Uterus (tissue), 4 donors: ENCODE measurements around the gene MRFAP1. TPM values are rescaled to one million over a fixed set of nuclear protein-coding genes. Genes with fewer than 3 reads are reported as not detected.

Experiments used
- DNase-seq, 2 donors: peaks; one replicate each; pipeline ENCODE4 v3.0.0-alpha.2; 2019 to 2020
- H3K27ac ChIP-seq, 2 donors: fragments of 200-600 bp; sonication (generic); 1 replicate in 1 of 2; 2 replicates in 1 of 2; pipeline ENCODE4 v1.5.1; 2016 to 2018
- H3K27me3 ChIP-seq, 2 donors: fragments of 200-600 bp; sonication (generic); one replicate each; pipeline ENCODE4 v1.5.1; 2018 to 2019; ENCODE audit warnings: control low read depth in 1 of 2
- H3K36me3 ChIP-seq, 2 donors: fragments of 200-600 bp; sonication (generic); one replicate each; pipeline ENCODE4 v1.5.1; 2019; ENCODE audit warnings: control low read depth in 1 of 2
- H3K4me1 ChIP-seq, 2 donors: fragments of 200-600 bp; sonication (generic); one replicate each; pipeline ENCODE4 v1.5.1; 2018 to 2019; ENCODE audit warnings: control low read depth in 1 of 2
- H3K4me3 ChIP-seq, 2 donors: fragments of 200-600 bp; sonication (generic); 1 replicate in 1 of 2; 2 replicates in 1 of 2; pipeline ENCODE4 v1.5.1; 2018 to 2019; ENCODE audit warnings: mild to moderate bottlenecking in 1 of 2
- H3K9me3 ChIP-seq, 2 donors: fragments of 200-600 bp; sonication (generic); one replicate each; pipeline ENCODE4 v1.5.1; 2019; ENCODE audit warnings: control low read depth in 1 of 2
- CTCF ChIP-seq, 4 experiments: fragments of 200-600 bp in 2 of 4; fragments of 450-650 bp in 2 of 4; sonication (generic) in 2 of 4; IDR thresholded peaks; one replicate each; pipeline ENCODE4 v1.5.1; 2016 to 2019; ENCODE audit warnings: antibody characterized with exemption in 4 of 4, mild to moderate bottlenecking in 2 of 4, moderate library complexity in 1 of 4
- POLR2A ChIP-seq, 2 donors: fragments of 450-650 bp; IDR thresholded peaks; one replicate each; pipeline ENCODE4 v1.6.1; 2016; ENCODE audit warnings: antibody characterized with exemption in 2 of 2, mild to moderate bottlenecking in 1 of 2, moderate library complexity in 1 of 2
- intact Hi-C: fragments of 100-400 bp; cut with DNase I; formaldehyde crosslinking; loops from one replicate; pipeline ENCODE4 v1.15.1; 2023; ENCODE audit warnings: low total_unique reads
- total RNA-seq, 4 donors: library from RNA; depleted of rRNA in 3 of 4; stranded (reverse); fragments of >200 nt in 3 of 4; gene quantifications; one replicate each; pipeline versions ENCODE4 v1.1.0 to v1.2.4, GENCODE V29; 2014 to 2023
- donor health status: DM: yes; HTN: yes; CAD: no.

The MRFAP1 gene
- total RNA-seq, 4 donors from 2014 or later: 29.2 to 263 (median 174) TPM

- H3K36me3 ChIP-seq: no peaks in the 10 kb centered on the region
- intact Hi-C loops: no loop called here
Measured at GRCh38 chr4:6616087-6616995, 24.1 kb upstream of the MRFAP1 start.

GRCh38 chr4:6617246-6617645 is 23.2 kb upstream of the MRFAP1 start:
- no peak overlapping the region for H3K4me3 ChIP-seq
- intact Hi-C loops: no loop called here
- TF ChIP-seq CTCF (IDR thresholded peaks at IDR 0.05) (no peak), POLR2A (IDR thresholded peaks at IDR 0.05) (no peak)
- no peak overlapping the region for H3K27ac ChIP-seq
- H3K4me1 ChIP-seq: no peaks in the 10 kb centered on the region
- no peaks in the 10 kb centered on the region for H3K27me3 ChIP-seq
- no peaks in the 10 kb centered on the region for H3K36me3 ChIP-seq
- no peaks in the 10 kb centered on the region for H3K9me3 ChIP-seq
- no peak for DNase-seq

More at GRCh38 chr4:6616087-6616995, 24.1 kb upstream of the MRFAP1 start:
- Histone ChIP-seq H3K9me3 (no peaks in the 10 kb centered on the region), H3K4me3 (no peak overlapping the region), H3K27ac (no peak overlapping the region), H3K4me1 (no peaks in the 10 kb centered on the region), H3K27me3 (no peaks in the 10 kb centered on the region)
- no peak for DNase-seq
- no peak for TF ChIP-seq CTCF (IDR thresholded peaks at IDR 0.05)
- no peak for TF ChIP-seq POLR2A (IDR thresholded peaks at IDR 0.05)

GRCh38 chr4:6618386-6619115 is 21.9 kb upstream of the MRFAP1 start:
- DNase-seq: no peak
- no peak overlapping the region for H3K27ac ChIP-seq
- intact Hi-C loops: no loop called here
- TF ChIP-seq CTCF (IDR thresholded peaks at IDR 0.05) (no peak), POLR2A (IDR thresholded peaks at IDR 0.05) (no peak)
- H3K9me3 ChIP-seq: no peaks in the 10 kb centered on the region
- no peaks in the 10 kb centered on the region for H3K36me3 ChIP-seq
- H3K4me1 ChIP-seq: no peaks in the 10 kb centered on the region
- no peaks in the 10 kb centered on the region for H3K27me3 ChIP-seq
- no peak overlapping the region for H3K4me3 ChIP-seq

- Histone ChIP-seq H3K36me3 (no peaks in the 10 kb centered on the region), H3K27ac (no peak overlapping the region), H3K27me3 (no peaks in the 10 kb centered on the region), H3K4me1 (no peaks in the 10 kb centered on the region), H3K4me3 (no peak overlapping the region), H3K9me3 (no peaks in the 10 kb centered on the region)
- TF ChIP-seq CTCF (IDR thresholded peaks at IDR 0.05) (no peak), POLR2A (IDR thresholded peaks at IDR 0.05) (no peak)
- intact Hi-C loops: no loop called here
- DNase-seq: no peak
Measured at GRCh38 chr4:6619116-6619465, 21.4 kb upstream of the MRFAP1 start.
